NOMO-1 (cell line): ENCODE measurements around the gene CARD9.
"Not testable (repeated sequence)": the region's sequence is repeated elsewhere in the genome, so short reads cannot be mapped to it uniquely, and the experiment has no call there.

Experiments used
- DNase-seq, 2 experiments: peaks; one replicate each; lab custom pipeline; 2025; ENCODE audit not compliant: unreplicated experiment in 2 of 2; lab: John Stamatoyannopoulos, UW

Gene CARD9

GRCh38 chr9:136326061-136326760 is 47.3 kb downstream of the CARD9 start:
- DNase-seq: no peak

DNA sequence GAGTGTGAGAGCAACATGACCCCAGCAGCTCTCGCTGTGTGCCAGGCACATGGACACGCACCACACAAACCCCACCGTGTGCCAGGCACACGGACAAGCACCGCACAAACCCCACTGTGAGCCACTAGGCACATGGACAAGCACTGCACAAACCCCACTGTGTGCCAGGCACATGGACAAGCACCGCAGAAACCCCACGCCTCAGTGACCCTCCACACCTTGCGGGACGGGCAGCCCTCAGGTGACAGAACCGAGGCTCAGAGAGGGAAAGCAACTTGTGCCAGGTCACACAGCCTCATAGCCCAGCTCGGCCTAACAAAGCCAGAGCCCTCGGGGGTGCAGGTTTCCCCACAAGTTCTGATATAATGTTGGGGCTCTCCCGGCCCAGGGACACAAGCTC is 48.1 kb downstream of the CARD9 start:
- no peak for DNase-seq

- no peak for DNase-seq
These were observed 48.8 kb downstream of the CARD9 start for GRCh38 chr9:136324501-136325300.

- no peak for DNase-seq
These were observed 50.1 kb downstream of the CARD9 start for GRCh38 chr9:136323371-136323789.

DNA sequence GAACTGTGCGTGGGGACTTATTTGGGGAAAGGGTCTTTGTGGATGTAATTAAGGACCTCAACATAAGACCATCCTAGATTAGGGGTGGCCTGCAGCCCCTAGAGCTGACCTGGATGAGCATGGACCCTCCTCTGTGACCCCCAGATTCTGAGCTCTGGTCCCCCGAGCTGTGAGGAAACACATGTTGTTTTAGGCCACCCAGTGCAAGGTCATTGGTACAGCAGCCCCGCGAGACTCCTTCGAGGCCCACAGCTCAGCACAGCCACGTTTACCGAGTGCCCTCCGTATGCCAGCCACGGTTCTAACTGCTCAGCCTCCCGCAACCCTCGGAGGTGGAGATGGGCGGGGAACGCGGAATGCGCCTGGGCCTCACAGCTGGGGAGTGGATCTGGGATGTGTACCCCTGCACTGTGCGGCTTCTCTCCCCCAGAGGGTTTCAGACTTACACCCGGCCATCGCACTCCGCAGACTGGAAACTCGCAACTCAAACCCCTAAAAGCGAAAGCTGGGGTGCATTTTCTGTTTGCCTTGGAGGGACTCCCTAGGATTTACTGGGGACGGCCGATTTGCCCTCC is 50.6 kb downstream of the CARD9 start:
- DNase-seq: no peak

DNA sequence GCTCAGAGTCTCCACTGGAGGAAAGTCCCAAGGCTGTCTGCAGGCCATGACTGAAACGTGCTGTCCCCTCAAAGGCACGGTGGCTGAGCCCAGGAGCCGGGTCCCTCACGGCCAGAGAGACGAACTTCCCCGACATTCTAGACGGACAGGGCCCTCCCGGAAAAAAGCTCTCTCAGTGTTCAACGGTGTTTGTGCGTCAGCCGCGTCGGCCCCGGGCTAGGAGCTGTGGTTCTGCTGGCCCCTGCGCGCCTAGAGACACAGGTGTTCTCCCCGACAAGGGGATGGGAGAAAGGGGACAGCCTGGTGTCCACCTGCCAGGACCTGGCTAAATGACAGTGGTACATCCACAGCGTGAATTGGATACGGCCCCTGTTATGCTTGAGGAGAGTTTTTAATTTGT is 51.9 kb downstream of the CARD9 start:
- no peak for DNase-seq

DNA sequence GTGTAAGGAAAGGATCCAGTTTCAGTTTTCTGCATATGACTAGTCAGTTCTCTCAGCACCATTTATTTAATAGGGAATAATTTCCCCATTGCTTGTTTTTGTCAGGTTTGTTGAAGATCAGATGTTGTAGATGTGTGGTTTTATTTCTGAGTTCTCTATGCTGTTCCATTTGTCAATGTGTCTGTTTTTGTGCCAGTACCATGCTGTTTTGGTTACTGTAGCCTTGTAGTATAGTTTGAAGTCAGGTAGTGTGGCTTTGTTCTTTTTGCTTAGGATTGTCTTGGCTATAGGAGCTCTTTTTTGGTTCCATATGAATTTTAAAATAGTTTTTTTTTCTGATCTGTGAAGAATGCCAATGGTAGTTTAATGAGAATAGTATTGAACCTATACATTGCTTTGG is 52.5 kb downstream of the CARD9 start:
- DNase-seq: not testable (repeated sequence)

- not testable (repeated sequence) for DNase-seq
These were observed 53.5 kb downstream of the CARD9 start for GRCh38 chr9:136319955-136320354.

- DNase-seq: not testable (repeated sequence)
These were observed 54.2 kb downstream of the CARD9 start for GRCh38 chr9:136319244-136319643.

DNA sequence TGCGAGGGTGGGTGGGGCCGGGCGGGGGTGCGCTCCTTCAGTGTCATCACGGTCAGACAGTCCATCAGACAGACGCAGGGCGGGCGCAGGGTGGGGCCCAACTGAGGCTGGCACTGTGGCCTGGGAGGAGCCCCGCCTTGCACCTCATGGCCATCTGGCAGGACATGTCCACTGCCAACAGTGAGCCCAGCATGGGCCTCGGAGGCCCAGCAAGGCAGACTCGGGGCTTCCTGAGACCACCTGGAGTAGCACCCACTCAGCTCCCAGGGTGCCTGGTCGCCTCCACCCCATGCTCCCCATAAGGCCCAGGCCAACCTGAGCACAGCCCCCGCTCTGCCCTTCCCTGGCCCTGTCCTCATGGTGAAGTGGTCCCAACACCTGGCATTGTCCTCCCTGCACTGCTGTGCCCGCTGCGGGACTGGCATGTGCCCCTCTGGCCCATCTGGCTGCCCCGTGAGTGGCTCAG is 54.7 kb downstream of the CARD9 start:
- no peak for DNase-seq

- DNase-seq: no peak
These were observed 55.2 kb downstream of the CARD9 start for GRCh38 chr9:136318111-136318775.

DNA sequence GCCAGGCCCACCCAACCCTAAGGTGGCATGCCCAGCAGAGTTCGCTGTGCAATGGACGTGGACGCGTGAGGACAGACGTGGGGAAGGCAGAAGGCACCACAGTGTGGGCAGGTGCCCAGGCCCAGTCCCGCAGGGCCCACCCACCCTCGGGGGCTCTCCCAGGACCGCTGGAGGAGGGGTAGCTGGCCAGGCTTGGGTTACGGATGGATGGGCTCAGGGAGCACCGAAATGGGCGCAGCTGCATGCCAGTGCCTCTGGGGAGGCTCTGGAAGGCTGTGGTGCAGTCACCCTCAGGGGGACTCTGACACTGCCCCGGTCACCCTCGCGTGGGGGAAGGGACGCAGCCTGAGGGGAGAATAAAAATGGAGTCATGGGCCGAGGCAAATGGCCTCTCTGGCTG is 55.8 kb downstream of the CARD9 start:
- DNase-seq: no peak

DNA sequence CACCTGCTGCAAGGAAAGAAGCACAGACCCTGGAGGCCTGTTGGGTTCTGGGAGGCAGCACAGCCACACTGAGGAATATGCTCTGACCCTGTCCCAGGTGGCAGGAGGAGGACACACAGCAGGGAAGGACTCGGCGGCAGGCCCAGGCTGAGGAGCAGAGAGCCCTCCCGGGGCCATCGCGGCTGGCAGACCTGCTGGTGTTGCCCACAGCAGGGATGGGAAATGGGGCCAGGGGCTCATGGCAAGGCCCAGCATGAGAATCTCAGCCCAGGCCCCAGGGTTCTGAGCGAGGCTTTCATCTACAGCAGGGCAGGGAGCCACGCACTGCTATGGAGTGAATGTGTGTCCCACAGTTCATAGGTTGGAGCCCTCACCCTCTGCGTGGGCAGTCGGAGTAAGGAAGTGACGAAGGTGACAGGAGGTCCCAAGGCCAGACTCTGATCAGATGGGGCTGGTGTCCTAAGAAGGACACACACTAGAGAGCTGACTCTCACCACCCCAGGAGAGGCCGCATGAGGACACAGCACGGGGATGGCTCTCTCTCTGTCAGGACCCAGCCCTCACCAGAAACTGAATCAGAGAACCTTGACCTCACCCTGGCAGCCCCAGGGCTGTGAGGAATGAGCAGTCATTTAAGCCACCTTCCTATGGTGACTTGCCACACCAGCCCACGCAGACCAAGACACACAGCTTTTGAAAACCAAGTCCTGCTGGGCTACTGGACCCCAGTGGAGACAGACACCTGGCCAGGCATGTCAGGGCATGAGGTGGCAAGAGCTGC is 56.4 kb downstream of the CARD9 start:
- DNase-seq: no peak

- DNase-seq: no peak
These were observed 57.2 kb downstream of the CARD9 start for GRCh38 chr9:136316271-136316751.

GRCh38 chr9:136314944-136315343 is 58.5 kb downstream of the CARD9 start:
- no peak for DNase-seq

DNA sequence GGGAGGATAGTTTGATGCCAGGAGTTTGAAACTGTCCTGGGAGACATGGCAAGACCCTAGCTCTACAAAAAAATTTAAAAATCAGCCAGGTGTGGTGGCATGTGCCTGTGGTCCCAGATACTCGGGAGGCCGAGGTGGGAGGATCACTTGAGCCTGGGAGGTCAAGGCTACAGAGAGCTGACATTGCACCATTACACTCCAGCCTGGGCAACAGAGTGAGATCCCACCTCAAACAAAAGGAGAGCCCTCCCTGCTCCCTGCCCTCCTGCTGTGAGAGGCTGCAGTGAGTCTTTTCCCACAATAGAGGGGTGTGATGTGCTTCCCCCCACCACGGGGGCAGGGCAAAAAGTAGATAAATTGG is 59.4 kb downstream of the CARD9 start:
- no peak for DNase-seq
